Thyroid gland (tissue), 4 donors: ENCODE results near the gene CUL3.

Source experiments
- CTCF ChIP-seq, 6 experiments: fragments of 200-600 bp in 3 of 6; fragments of 450-650 bp in 3 of 6; sonication (generic) in 3 of 6; IDR thresholded peaks; one replicate each; pipeline ENCODE4 v1.5.1; 2016 to 2019; ENCODE audit warnings: antibody characterized with exemption in 6 of 6, mild to moderate bottlenecking in 2 of 6, inconsistent platforms in 1 of 6, moderate library complexity in 1 of 6
- POLR2A ChIP-seq, 2 donors: fragments of 450-650 bp; IDR thresholded peaks; one replicate each; pipeline ENCODE4 v1.6.1; 2017; ENCODE audit warnings: antibody characterized with exemption in 2 of 2, mild to moderate bottlenecking in 2 of 2, moderate library complexity in 1 of 2

GRCh38 chr2:224457408-224458096 lies 127.6 kb downstream of the CUL3 start:
- TF ChIP-seq CTCF (IDR thresholded peaks at IDR 0.05) (no peak), POLR2A (IDR thresholded peaks at IDR 0.05) (no peak)
